Posterior vena cava (tissue), 2 donors: ENCODE data around the gene CCER1. TPM values are rescaled to one million over a fixed set of nuclear protein-coding genes. Genes with fewer than 3 reads are reported as not detected.
"Not testable (repeated sequence)": the region's sequence is repeated elsewhere in the genome, so short reads cannot be mapped to it uniquely, and the experiment has no call there.

ENCODE experiments used
- DNase-seq: peaks from one replicate; pipeline ENCODE4 v3.0.0-alpha.2; 2020; ENCODE audit warnings: low spot score
- intact Hi-C, 2 donors: fragments of 100-400 bp; cut with DNase I; formaldehyde crosslinking; loops; one replicate each; pipeline versions ENCODE4 v1.14.1 to v1.14.2; 2022 to 2023
- long read RNA-seq, 2 donors: library from polyadenylated mRNA; unstranded; transcript quantifications; one replicate each; pipeline ENCODE4 v2.0.0, GENCODE V29; 2020 to 2021
- total RNA-seq, 2 donors: library from RNA; stranded (reverse); fragmentation: NEBNext Ultra II Directional; extraction: Animal tissue kit (Norgen Biotek cat#: 25700); gene quantifications; one replicate each; pipeline ENCODE4 v1.2.1, GENCODE V29; 2021
- donor health status: DM: yes; HTN: yes; CAD: no.
- donor health status: DM: yes; HTN: yes; CAD: no.

CCER1 gene, protein sequence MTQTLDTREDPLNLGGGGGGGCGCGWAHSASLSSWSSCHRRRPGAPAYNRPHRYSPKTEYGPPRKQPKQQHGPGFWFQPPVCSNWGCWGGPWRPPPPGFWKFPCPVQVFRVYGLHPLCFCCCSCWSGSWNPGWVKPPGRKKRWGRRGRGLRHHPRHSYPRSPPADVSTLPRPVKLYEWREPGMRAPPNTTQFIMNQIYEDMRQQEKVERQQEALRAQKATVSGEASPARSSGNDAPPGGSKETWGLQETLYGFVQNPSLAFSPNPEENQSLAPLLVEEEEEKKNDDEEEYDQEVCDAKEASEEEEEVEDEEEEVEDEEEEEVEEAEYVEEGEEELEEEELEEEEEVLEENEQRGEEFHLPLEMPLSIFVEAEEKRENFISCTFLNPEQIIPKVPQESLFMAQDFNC
- total RNA-seq, result not detected
- long read RNA-seq, donor 1, result 0 reads
- long read RNA-seq, donor 2, result 0 reads

DNA sequence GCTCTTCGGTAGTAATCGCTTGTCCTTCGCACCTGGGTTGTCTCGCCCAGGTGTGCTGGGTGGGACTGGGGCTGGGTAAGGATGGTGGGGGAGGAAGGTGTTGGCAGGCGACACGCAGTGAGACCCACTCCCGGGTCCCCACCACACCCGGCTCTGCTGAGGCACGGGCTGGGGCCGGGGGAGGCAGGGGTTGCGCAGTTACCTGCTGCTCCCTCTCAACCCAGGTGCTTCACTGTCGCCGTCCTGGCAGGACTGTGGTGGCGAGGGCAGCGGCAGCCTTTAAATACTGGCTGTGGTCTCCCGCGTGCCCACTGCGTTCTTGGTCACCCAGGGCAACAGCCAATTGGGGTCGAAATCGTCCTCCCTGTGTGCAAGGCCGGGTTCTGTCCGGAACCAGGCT is at the start of gene CCER1:
TSS of gene CCER1 (minus strand) at position 256 of the 400 bp plus-strand sequence. CDS start 434 bp downstream, outside the sequence.
- no peak for DNase-seq
- intact Hi-C loops, result loop anchor here in 1 of 2 donors (5.0 kb wide), 1 partner anchor 662 kb away; no protein-coding TSS in a partner anchor

DNA sequence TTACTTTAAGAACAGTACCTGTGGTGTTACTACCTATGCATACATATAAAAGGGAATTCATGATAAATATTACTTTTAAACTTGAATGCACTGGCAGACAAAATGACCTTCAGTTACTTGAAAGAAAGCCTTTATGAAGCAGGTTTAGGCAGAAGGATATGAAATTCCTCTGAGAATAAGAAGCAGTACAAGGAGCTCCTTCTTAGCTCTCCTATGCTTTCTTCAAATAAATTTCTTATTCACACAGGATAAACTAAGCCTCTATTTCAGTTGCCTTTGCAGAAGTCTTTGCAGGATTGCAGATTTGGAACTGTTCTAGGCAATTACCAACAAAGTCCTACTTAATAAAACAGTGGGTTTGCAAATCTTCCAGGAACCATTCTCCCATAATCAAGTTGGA is 48.8 kb upstream of the CCER1 start:
- no peak for DNase-seq
- intact Hi-C loops, result no loop called here

DNA sequence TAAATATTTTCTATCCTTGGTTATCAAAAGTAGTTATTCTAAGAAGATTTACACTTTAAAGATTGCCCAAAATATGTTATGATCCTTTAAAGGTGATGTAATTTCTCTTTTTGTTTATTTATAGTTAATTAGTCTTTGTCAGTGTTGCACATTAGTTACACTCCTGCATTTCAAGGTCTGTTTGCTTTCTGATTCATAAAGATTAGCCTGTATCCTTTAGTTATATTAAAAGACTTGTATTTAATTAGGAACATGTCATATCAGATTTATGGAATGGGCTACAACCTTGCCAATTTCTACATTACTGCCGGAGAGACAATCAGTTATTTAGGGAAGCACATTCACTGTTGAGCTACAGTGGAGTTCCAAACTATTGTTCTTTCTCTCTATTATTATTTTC is 46.3 kb upstream of the CCER1 start:
- intact Hi-C loops, result no loop called here
- no peak for DNase-seq

DNA sequence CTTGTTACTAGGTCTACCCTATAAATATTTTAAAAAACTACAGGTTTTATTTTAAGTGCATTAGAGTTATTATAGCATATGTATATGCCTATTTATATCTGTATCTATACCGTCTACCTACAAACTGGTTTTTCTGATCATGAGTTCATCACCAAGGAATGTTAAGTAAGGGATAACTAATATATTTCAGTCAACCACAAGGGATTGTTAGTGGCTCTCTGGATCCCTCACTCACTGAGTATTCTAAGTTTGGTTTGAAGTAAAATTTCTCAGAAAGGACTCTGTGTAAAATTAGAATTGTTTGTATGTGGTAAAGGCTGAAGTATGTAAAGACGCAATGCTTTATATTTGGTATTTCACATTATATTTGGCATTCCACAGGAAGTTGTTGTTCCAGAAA is 45.0 kb upstream of the CCER1 start:
- DNase-seq, result no peak
- intact Hi-C loops, result no loop called here

DNA sequence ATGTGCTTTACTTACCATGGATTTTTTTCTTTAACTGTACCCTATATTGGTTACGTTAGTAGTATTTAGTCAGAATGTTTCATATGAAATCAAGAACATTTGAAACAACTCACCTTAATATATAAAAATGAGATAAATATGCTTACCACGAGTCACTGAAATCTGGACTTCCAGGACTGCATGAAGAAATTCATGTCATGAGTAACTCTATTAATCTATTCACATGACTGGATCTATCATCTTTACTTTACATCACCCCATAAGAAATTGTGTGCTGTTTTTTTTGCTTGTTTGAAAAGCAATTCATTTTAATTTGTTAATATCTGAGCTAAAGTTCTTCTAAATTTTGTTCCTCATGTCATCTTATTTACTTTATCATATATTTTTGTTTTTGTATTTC is 44.6 kb upstream of the CCER1 start:
- intact Hi-C loops, result no loop called here
- no peak for DNase-seq

DNA sequence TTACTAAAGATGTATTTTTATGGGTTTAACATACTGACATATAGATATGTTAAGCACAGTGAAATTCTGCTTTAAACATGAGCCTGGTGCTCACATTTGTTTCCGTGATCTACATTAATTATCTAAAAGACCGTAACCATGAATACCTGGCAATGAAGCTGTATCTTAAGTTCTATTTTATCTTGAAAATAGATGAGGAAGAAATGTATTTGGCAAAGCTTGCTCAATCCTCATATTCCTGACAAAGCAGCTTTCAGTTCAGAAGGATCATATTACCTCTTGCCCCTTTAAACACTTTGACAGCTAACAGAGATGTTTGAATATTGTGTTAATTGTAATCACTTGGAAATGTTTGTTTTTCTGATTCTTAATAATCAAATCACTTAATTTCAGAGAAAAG is 40.0 kb upstream of the CCER1 start:
- DNase-seq, result no peak
- intact Hi-C loops, result no loop called here

DNA sequence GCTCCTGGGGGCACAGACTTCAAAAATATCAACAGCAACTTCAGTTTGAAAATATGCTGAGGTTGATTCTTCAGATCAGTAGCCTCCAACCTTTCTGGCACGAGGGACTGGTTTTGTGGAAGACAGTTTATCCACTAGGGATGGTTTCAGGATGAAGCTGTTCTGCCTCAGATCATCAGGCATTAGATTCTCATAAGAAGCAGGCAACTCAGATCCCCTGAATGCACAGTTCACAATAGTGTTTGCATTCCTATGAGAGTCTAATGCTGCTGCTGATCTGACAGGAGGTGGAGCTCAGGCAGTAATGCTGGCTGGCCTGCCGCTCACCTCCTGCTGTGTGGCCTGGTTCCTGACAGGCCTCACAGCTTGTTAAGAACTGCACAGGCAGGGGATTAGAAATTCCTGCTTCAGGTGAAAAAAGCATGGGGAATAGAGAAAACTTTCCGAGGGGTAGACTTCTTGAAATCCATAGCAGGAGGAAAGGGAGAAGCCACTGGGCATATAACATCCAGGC is 37.0 kb upstream of the CCER1 start:
- DNase-seq, result no peak
- intact Hi-C loops, result no loop called here

DNA sequence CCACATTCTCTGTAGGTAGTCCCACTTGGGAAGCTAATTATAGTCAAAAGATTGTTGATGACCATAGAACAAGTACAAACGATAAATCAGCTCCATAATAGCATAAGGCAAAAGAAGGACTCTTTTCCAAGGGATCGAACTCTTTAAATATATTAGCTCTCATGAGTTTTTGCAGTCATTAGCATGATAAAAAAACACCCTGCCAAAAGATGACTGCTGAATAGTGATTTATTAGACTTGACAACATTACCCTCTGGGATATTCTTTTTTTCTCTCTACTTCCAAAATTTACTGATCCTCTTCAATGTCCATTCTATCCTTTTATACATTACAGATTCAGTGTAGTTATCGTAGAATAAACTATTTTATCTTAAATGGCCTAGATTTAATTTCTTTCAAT is 35.6 kb upstream of the CCER1 start:
- DNase-seq, result no peak
- intact Hi-C loops, result no loop called here

DNA sequence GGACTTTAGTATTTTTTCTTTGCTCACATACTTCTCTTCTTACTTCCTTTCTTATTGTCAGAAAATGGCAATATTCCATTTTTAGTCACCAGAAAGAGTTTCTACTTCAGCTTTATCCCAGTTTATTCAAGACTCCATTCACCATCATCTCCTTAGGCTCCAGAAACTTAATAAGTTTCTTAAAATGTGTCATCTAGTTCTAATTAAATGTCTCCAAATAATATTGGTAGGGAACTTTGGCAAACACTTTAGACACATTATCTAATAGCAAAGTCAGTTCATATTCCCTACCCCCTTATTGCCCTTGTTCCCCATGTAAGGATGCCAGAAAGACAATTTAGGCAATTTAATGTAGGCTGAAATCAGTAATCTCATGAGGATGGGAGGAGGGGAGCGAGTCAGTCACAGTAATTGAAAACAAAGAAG is 34.7 kb upstream of the CCER1 start:
- intact Hi-C loops, result no loop called here
- DNase-seq, result no peak

DNA sequence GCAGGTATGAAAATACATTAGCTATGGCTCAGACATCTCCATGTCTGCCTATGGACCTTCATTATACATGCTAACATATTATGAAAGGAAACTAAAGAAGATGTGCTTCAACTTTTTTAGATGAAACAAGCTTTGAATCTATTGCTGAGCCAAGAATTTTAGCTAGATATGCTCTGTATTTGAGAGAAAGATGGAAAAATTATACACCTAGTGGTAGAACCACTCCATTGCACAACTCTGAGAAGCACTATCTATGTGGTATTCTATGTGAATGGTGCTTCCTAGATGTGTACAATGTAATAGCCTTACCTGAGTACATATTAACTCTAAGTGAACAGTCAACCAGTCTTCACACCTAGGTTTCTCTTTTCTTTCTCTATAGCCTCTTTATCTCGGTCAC is 32.5 kb upstream of the CCER1 start:
- no peak for DNase-seq
- intact Hi-C loops, result no loop called here

DNA sequence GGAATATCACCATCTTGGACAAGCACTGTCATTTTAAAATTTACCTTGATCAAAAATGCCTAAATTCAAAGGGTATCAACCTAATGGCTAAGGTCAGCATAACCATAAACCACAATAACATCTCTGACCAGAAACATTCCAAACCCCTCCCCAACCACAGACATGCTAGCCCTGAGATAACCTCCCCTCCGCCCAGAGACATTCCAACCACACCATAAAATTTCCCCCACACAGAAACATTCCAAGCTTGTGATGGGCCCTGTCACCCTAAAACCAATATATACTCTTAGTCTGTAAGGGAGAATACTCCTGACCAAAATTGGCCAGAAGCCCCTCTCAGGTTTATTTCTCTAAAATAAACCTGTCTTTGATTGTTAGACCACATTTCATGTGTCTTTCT is 32.1 kb upstream of the CCER1 start:
- no peak for DNase-seq
- intact Hi-C loops, result no loop called here

DNA sequence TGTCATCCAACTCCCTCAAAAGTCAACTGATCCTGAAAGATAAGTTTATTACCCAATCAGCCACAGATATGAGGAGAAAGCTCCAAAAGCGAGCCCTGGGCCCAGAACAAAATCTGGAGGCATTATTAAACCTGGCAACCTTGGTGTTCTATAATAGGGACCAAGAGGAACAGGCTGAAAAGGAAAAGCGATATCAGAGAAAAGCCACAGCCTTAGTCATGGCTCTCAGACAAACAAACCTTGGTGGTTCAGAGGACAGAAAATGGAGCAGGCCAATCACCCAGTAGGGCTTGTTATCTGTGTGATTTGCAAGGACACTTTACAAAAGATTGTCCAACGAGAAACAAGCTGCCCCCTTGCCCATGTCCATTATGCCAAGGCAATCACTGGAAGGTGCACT is 30.4 kb upstream of the CCER1 start:
- DNase-seq, intact Hi-C loops: not testable (repeated sequence)

DNA sequence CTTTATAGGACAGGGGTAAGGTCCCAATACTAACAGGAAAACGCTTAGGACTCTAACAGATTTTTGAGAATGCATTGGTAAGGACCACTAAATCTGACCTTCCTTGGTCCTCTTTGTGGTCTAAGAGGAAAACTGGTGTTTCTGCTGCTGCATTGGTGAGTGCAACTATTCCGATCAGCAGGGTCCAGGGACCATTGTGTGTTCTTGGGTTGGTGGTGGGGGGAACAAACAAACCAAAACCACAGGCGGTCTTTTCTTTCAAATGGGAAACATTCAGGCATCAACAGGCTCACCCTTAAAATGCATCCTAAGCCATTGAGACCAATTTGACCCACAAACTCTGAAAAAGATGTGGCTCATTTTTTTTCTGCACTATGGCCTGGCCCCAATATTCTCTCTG is 29.1 kb upstream of the CCER1 start:
- DNase-seq, result no peak
- intact Hi-C loops, result no loop called here

DNA sequence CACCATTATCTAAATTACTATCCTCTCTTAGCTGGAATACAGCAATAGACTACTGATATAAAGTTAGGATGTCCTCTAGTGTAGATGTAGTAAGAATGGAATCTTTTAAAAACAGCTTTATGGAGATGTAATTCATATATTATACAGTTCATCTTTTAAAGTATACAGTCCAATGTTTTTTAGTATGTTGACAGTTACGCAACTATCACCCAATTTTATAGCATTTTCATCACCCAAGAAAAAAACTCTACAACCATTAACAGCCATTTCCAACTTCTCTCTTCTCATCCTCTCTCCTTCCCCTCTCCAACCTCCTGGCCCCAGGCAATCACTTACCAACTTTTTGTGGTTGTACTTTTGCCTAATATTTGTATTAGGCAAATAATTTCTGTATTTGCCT is 27.2 kb upstream of the CCER1 start:
- no peak for DNase-seq
- intact Hi-C loops, result no loop called here

DNA sequence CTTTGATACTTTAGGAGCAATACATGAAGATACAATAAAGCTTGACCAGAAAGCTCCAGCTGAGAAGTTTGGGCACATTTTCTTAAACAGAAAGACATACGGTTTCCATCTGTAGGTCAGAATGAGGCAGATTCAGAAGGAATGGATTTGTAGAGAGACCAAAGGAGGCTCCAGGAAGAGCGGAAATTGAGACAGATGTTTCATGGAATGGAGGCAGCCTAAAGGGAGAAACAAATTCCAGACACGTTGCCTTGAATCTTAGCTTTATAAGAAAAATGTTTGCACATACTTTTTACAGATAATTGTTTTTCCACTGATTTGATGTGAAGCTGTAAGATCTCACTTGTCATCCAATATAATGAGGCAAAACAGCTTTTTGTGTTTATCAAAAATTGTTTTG is 25.0 kb upstream of the CCER1 start:
- DNase-seq, result no peak
- intact Hi-C loops, result loop anchor here (10.0 kb wide), 1 partner anchor 375 kb away; no protein-coding TSS in a partner anchor

DNA sequence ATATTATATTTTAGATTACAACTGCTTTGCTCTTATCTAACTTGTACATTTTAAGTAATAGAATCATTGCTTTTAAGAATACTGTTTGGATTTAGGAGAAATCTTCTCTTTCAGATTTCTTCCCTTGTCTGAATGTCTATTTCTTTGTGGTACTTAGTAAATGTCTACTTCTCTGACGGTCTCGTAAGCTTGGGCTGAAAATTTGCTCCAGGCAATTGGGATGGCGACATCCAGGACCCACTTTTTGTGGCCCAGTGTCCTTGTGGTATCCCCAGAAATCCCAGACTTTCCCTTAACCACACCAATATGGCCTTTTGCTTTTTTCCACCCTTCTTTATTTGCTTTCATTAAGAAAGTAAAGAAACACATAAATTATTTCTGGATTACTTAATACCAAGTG is 24.0 kb upstream of the CCER1 start:
- no peak for DNase-seq
- intact Hi-C loops, result loop anchor here (10.0 kb wide), 1 partner anchor 376 kb away; no protein-coding TSS in a partner anchor

DNA sequence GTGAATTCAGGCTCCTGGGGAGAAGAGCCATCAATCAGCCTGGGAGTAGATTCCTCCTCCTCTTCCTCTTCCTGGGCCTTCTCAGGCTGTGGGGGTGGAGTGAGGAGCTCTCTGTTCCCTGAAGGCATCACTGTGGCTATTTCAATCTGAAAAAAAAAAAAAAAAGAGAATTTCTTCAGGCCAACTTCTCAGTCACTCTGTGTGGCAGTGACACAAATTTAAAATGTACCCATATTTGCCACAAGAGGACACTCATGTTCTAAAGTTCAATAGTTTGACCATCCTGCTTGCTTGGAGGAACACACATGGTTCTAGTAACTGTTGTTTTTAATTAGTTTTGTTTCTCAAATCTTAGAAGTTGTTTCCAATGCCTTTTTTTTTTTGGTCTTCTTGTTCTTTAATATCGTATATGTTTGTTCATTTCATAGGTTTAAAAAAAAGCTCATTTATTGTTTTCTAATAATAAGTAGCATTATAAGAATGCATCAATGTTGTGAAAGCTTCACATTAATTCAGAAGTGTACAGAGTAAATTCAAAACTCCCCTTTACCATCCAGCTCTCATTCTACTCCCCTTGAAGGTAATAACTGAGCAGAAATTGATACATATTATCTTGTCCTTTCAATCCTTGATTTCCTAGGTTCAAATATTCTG is 23.3 kb upstream of the CCER1 start:
- intact Hi-C loops, result loop anchor here (10.0 kb wide), 1 partner anchor 377 kb away; no protein-coding TSS in a partner anchor
- DNase-seq, result no peak

DNA sequence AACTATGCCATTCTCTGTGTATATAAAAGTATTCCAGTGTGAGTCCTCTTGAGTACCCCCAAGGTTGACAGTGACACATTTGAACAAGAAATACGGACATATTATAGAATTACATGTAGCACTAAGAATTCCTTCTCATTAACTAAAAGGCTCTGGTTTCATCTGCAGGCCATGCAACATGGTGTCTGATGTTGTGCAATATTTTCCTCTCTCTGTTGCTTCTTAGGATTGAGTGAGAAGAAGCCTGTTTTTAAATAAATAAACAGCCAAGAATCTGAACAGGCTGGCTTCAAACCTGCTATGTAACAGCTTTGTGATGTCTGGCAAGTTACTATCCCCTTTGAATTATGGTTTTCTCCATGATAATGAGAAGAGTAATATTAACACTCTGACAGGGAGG is 22.2 kb upstream of the CCER1 start:
- intact Hi-C loops, result loop anchor here (10.0 kb wide), 1 partner anchor 378 kb away; no protein-coding TSS in a partner anchor

DNA sequence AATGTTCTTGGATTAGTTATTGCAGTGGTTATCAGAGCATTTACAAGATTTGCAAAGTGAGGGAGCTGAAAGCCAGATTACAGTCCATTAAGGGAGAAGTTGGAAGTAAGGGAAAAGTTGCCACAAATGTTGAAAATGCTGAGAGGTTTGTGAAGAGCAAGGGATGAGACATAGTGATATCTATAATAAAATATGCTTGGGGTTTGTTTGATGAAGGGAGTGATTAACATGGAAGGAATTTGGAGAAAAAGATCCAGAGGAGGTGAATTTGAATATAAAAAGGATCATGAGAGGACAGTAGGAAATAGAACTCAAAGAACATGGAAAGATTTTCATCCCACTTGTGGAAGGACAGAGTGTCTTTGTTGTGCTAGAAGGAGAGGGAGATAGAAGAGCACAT is 19.3 kb upstream of the CCER1 start:
- DNase-seq, result no peak
- intact Hi-C loops, result loop anchor here (10.0 kb wide), 1 partner anchor 381 kb away; no protein-coding TSS in a partner anchor

More for the DNA sequence above, 22.2 kb upstream of the CCER1 start:
- no peak for DNase-seq

DNA sequence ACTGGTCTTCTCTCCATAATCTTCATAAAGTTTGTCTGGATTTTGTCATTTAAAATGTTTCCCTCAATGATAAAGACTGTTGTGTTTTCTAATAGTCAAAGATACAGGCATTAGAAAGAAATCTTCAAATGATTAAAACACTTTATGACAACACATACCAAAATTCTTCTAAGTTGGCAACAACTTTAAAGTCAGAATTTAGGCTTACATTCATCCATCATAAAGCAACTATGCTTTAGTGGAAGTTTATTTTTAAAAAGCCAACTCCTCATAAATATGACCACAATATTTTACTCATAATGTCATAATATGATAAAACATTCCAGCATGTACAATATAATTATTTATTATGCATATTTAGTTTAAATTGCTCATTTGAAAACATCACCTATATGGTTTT is 17.2 kb upstream of the CCER1 start:
- intact Hi-C loops, result loop anchor here (10.0 kb wide), 1 partner anchor 383 kb away; no protein-coding TSS in a partner anchor
- no peak for DNase-seq
